Measurements from ENCODE around the gene MIB1. TPM values are rescaled to one million over a fixed set of nuclear protein-coding genes. Genes with fewer than 3 reads are reported as not detected.

The MIB1 gene
- total RNA-seq, 4 donors from 2014 or later = 15.7 to 31.8 (median 27.6) TPM

DNA sequence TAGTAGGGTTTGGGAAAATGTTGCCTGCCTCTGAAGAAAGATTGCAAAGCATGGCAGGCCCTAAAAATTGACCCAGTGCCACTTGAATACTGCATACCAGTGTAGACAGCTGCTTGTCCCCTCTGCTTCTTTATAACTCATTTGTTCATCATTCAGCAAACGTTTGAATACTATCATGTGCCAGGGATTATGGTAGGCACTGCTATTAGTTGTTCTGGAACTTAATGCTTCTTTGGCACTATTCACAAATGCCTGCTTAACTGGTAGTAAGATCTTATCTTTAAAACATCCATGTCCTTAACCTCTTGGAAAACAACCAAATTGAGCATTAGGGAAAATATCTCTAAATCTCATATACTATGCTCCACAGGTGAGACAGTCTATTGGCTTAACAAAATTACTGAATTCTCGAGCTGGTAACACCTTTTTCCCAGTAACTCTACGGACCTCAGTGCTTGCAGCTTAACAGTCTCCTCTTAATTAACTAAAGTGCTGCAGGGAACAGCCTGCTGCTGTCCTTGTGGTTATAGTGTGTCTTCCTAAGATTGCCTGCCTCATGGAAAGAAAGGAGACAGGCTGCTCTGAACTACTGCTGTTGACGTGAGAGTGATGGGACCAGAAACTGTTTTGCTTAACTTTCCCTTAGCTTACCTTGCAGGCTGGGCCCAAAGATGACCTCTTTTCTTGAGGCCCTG, 93.2 kb downstream of the MIB1 start:
- no peak for DNase-seq
- no peaks in the 10 kb centered on the region for H3K4me1 ChIP-seq
- in situ Hi-C loops (cut with MboI; ENCODE audit: low pct_ligation_motif_present in 1 of 4, low pct_unique_long_range_greater_than_20kb in 1 of 4, low sequenced_read_pairs in 3 of 4) = loop anchor here in 1 of 4 donors (25.0 kb wide), 1 partner anchor 646 kb away; no protein-coding TSS in a partner anchor
- 77 to 100% methylated on average over 2 to 4 of the region's 4 CpGs for WGBS, 2 donors (ENCODE audit: low coverage in 1 of 2)
- H3K27ac ChIP-seq = no peak overlapping the region
- no peak overlapping the region for H3K4me3 ChIP-seq
- intact Hi-C loops (cut with DNase I; ENCODE audit: low total_unique reads) = no loop called here
- H3K9me3 ChIP-seq = no peaks in the 10 kb centered on the region
- no peak for TF ChIP-seq POLR2A (IDR thresholded peaks at IDR 0.05)
- TF ChIP-seq POLR2AphosphoS5 (IDR thresholded peaks at IDR 0.05) = no peak
- TF ChIP-seq, protein P1, sequence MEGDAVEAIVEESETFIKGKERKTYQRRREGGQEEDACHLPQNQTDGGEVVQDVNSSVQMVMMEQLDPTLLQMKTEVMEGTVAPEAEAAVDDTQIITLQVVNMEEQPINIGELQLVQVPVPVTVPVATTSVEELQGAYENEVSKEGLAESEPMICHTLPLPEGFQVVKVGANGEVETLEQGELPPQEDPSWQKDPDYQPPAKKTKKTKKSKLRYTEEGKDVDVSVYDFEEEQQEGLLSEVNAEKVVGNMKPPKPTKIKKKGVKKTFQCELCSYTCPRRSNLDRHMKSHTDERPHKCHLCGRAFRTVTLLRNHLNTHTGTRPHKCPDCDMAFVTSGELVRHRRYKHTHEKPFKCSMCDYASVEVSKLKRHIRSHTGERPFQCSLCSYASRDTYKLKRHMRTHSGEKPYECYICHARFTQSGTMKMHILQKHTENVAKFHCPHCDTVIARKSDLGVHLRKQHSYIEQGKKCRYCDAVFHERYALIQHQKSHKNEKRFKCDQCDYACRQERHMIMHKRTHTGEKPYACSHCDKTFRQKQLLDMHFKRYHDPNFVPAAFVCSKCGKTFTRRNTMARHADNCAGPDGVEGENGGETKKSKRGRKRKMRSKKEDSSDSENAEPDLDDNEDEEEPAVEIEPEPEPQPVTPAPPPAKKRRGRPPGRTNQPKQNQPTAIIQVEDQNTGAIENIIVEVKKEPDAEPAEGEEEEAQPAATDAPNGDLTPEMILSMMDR (IDR thresholded peaks at IDR 0.05) = no peak
- TF ChIP-seq EP300 (IDR thresholded peaks at IDR 0.05; ENCODE audit: low read depth) = no peak
- H3K36me3 ChIP-seq = no peaks in the 10 kb centered on the region
- H3K27me3 ChIP-seq = no peaks in the 10 kb centered on the region

DNA sequence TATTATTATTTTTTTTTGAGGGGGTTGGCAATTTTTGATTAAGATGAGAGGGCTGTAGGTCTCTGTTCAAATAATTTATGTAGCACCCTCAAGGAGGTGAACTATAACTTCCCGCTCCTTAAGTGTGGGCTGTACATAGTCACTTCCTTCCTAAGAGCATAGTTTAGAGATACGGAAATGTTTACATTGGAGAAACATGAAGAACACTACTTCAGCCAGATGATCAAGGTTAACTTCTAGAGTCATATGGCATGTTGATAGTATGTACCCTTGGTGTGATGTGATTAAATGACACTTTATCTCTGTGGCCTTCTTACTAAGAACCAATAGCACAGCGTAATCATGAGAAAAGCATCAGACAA, 93.7 kb downstream of the MIB1 start:
- Histone ChIP-seq H3K27ac (no peak overlapping the region), H3K36me3 (no peaks in the 10 kb centered on the region), H3K4me1 (no peaks in the 10 kb centered on the region), H3K4me3 (no peak overlapping the region), H3K9me3 (no peaks in the 10 kb centered on the region), H3K27me3 (no peaks in the 10 kb centered on the region)
- in situ Hi-C loops (cut with MboI; ENCODE audit: low pct_ligation_motif_present in 1 of 4, low pct_unique_long_range_greater_than_20kb in 1 of 4, low sequenced_read_pairs in 3 of 4) = loop anchor here in 1 of 4 donors (25.0 kb wide), 1 partner anchor 647 kb away; no protein-coding TSS in a partner anchor
- TF ChIP-seq, protein P1 (IDR thresholded peaks at IDR 0.05) = no peak
- TF ChIP-seq POLR2A (IDR thresholded peaks at IDR 0.05) = no peak
- no peak for TF ChIP-seq EP300 (IDR thresholded peaks at IDR 0.05; ENCODE audit: low read depth)
- no peak for TF ChIP-seq POLR2AphosphoS5 (IDR thresholded peaks at IDR 0.05)
- intact Hi-C loops (cut with DNase I; ENCODE audit: low total_unique reads) = no loop called here
- WGBS, 2 donors (ENCODE audit: low coverage in 1 of 2) = 93% methylated on average over 3 of the region's 3 CpGs
- DNase-seq = no peak

DNA sequence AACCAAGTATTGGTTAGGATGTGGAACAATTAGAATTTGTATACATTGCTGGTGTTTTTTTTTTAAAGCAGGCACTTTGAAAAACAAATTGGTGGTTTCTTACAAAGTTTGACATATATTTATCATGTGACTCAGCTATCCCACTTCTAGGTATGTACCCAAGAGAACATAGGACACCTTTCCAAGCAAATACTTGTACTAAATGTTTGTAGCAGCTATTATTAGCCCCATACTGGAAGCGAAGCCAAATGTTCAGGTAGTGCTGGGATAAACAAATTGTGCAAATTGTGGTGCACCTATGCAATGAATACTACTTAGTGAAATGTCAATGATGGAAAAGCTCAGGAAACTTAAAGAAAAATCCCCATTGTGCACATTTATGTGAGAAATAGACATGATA, 101.0 kb downstream of the MIB1 start:
- H3K27ac ChIP-seq = no peak overlapping the region
- H3K4me1 ChIP-seq = no peaks in the 10 kb centered on the region
- DNase-seq = no peak
- no peaks in the 10 kb centered on the region for H3K9me3 ChIP-seq
- intact Hi-C loops (cut with DNase I; ENCODE audit: low total_unique reads) = no loop called here
- TF ChIP-seq EP300 (IDR thresholded peaks at IDR 0.05; ENCODE audit: low read depth) (no peak), POLR2A (IDR thresholded peaks at IDR 0.05) (no peak), POLR2AphosphoS5 (IDR thresholded peaks at IDR 0.05) (no peak)
- TF ChIP-seq, protein P1 (IDR thresholded peaks at IDR 0.05) = no peak
- peaks cover 0 to 26% (median 9%) of the 10 kb centered on the region in 4 donors for H3K36me3 ChIP-seq
- no peaks in the 10 kb centered on the region for H3K27me3 ChIP-seq
- 90 to 91% methylated on average over 1 of the region's 1 CpG for WGBS, 2 donors (ENCODE audit: low coverage in 1 of 2)
- no peak overlapping the region for H3K4me3 ChIP-seq
- in situ Hi-C loops (cut with MboI; ENCODE audit: low pct_ligation_motif_present in 1 of 4, low pct_unique_long_range_greater_than_20kb in 1 of 4, low sequenced_read_pairs in 3 of 4) = loop anchor here in 1 of 4 donors (25.0 kb wide), 1 partner anchor 654 kb away; no protein-coding TSS in a partner anchor

DNA sequence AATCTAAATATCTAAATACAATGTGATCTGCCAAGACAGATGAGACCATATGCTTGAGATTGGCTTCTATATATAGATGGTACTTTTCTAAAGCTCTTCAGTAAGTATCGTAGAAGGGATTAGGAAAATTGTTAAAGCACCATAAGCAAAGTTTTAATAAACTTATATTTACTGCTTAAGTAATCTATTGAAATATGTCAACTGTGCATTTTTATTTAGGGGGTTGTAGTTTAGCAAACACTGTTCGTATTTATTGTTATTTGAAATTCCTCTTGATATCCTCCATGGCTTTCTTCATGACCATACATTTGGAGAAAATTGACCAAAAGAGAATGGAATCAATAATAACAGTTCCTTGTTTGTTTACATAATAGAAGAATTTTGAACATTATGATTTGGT, 102.7 kb downstream of the MIB1 start:
- H3K27me3 ChIP-seq = no peaks in the 10 kb centered on the region
- no peak for TF ChIP-seq EP300 (IDR thresholded peaks at IDR 0.05; ENCODE audit: low read depth)
- no peak for TF ChIP-seq POLR2A (IDR thresholded peaks at IDR 0.05)
- TF ChIP-seq POLR2AphosphoS5 (IDR thresholded peaks at IDR 0.05) = no peak
- TF ChIP-seq, protein P1 (IDR thresholded peaks at IDR 0.05) = no peak
- no peaks in the 10 kb centered on the region for H3K4me1 ChIP-seq
- no peak overlapping the region for H3K4me3 ChIP-seq
- no peak overlapping the region for H3K27ac ChIP-seq
- in situ Hi-C loops (cut with MboI; ENCODE audit: low pct_ligation_motif_present in 1 of 4, low pct_unique_long_range_greater_than_20kb in 1 of 4, low sequenced_read_pairs in 3 of 4) = loop anchor here in 1 of 4 donors (25.0 kb wide), 1 partner anchor 656 kb away; no protein-coding TSS in a partner anchor
- no peak for DNase-seq
- intact Hi-C loops (cut with DNase I; ENCODE audit: low total_unique reads) = no loop called here
- no peaks in the 10 kb centered on the region for H3K9me3 ChIP-seq
- peaks cover 0 to 26% (median 9%) of the 10 kb centered on the region in 4 donors for H3K36me3 ChIP-seq
- 88 to 95% methylated on average over 2 of the region's 2 CpGs for WGBS, 2 donors (ENCODE audit: low coverage in 1 of 2)
